ENCODE measurements around the gene SKI. TPM values are rescaled to one million over a fixed set of nuclear protein-coding genes. Genes with fewer than 3 reads are reported as not detected.

The SKI gene
- total RNA-seq, 2 experiments from 2014 or later, result 4.7 to 11.7 TPM

GRCh38 chr1:2304282-2304681 lies 76.2 kb downstream of the SKI start:
- Histone ChIP-seq H3K4me2 (ENCODE audit: low read length) (no peak overlapping the region), H3K79me2 (ENCODE audit: insufficient read depth, low read depth, low read length) (no peaks in the 10 kb centered on the region), H4K20me1 (ENCODE audit: insufficient read depth, low read length) (no peaks in the 10 kb centered on the region), H3K9me2 (ENCODE audit: insufficient read depth, low read length) (no peaks in the 10 kb centered on the region), H3K9me3 (ENCODE audit: low read length) (no peaks in the 10 kb centered on the region), H3K36me3 (ENCODE audit: insufficient read depth, low read length) (no peaks in the 10 kb centered on the region), H2AFZ (ENCODE audit: low read length) (no peak overlapping the region), H3K4me3 (ENCODE audit: low read depth, low read length, poor library complexity, severe bottlenecking) (no peak overlapping the region), H3K4me1 (ENCODE audit: insufficient read depth, low read length, poor library complexity, severe bottlenecking) (peaks cover 25% of the 10 kb centered on the region), H3K27ac (ENCODE audit: low read depth, low read length, poor library complexity, severe bottlenecking) (no peak overlapping the region)
- BruUV-seq (replicated peaks), result no TSS peak
- ChIA-PET CTCF (ENCODE audit: unreplicated experiment) (interaction anchor here (1.0 kb wide), 1 partner anchor 109 kb away, joined by 3 read pairs; the partner anchor contains the start of gene FAAP20), POLR2A (no interaction called here)
- TF ChIP-seq, protein P1, sequence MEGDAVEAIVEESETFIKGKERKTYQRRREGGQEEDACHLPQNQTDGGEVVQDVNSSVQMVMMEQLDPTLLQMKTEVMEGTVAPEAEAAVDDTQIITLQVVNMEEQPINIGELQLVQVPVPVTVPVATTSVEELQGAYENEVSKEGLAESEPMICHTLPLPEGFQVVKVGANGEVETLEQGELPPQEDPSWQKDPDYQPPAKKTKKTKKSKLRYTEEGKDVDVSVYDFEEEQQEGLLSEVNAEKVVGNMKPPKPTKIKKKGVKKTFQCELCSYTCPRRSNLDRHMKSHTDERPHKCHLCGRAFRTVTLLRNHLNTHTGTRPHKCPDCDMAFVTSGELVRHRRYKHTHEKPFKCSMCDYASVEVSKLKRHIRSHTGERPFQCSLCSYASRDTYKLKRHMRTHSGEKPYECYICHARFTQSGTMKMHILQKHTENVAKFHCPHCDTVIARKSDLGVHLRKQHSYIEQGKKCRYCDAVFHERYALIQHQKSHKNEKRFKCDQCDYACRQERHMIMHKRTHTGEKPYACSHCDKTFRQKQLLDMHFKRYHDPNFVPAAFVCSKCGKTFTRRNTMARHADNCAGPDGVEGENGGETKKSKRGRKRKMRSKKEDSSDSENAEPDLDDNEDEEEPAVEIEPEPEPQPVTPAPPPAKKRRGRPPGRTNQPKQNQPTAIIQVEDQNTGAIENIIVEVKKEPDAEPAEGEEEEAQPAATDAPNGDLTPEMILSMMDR (conservative IDR thresholded peaks at IDR 0.05; ENCODE audit: low read length), result no peak
- no peak for TF ChIP-seq EZH2phosphoT487 (IDR thresholded peaks at IDR 0.05; ENCODE audit: borderline replicate concordance, low read depth, low read length)
- DNase-seq (ENCODE audit: low spot score), result no peak
- intact Hi-C loops (cut with micrococcal nuclease; ENCODE audit: unreplicated experiment), result loop anchor here (5.0 kb wide), 1 partner anchor 107 kb away; no protein-coding TSS in a partner anchor

GRCh38 chr1:2304921-2305681 lies 77.0 kb downstream of the SKI start:
- Histone ChIP-seq H2AFZ (ENCODE audit: low read length) (no peak overlapping the region), H3K79me2 (ENCODE audit: insufficient read depth, low read depth, low read length) (no peaks in the 10 kb centered on the region), H3K27ac (ENCODE audit: low read depth, low read length, poor library complexity, severe bottlenecking) (no peak overlapping the region), H3K36me3 (ENCODE audit: insufficient read depth, low read length) (no peaks in the 10 kb centered on the region), H3K4me2 (ENCODE audit: low read length) (no peak overlapping the region), H3K4me1 (ENCODE audit: insufficient read depth, low read length, poor library complexity, severe bottlenecking) (peaks cover 17% of the 10 kb centered on the region), H3K9me2 (ENCODE audit: insufficient read depth, low read length) (no peaks in the 10 kb centered on the region), H3K4me3 (ENCODE audit: low read depth, low read length, poor library complexity, severe bottlenecking) (no peak overlapping the region), H4K20me1 (ENCODE audit: insufficient read depth, low read length) (no peaks in the 10 kb centered on the region), H3K9me3 (ENCODE audit: low read length) (no peaks in the 10 kb centered on the region)
- TF ChIP-seq, protein P1 (conservative IDR thresholded peaks at IDR 0.05; ENCODE audit: low read length), result no peak
- no peak for TF ChIP-seq EZH2phosphoT487 (IDR thresholded peaks at IDR 0.05; ENCODE audit: borderline replicate concordance, low read depth, low read length)
- CTCF ChIA-PET (ENCODE audit: unreplicated experiment), result interaction anchor here (1.0 kb wide), 1 partner anchor 110 kb away, joined by 3 read pairs; the partner anchor contains the start of gene FAAP20
- BruUV-seq (replicated peaks), result no TSS peak
- no peak for DNase-seq (ENCODE audit: low spot score)
- POLR2A ChIA-PET, result no interaction called here
- intact Hi-C loops (cut with micrococcal nuclease; ENCODE audit: unreplicated experiment), result loop anchor here (5.0 kb wide), 1 partner anchor 108 kb away; no protein-coding TSS in a partner anchor

Data from OCI-LY7 (cell line).